NCI-H2171 (cell line): Measurements from ENCODE around the gene BMERB1.
"Not testable (repeated sequence)": the region's sequence is repeated elsewhere in the genome, so short reads cannot be mapped to it uniquely, and the experiment has no call there.

Source experiments
- DNase-seq: peaks from one replicate; lab custom pipeline; 2025; lab: John Stamatoyannopoulos, UW

Gene BMERB1

DNA sequence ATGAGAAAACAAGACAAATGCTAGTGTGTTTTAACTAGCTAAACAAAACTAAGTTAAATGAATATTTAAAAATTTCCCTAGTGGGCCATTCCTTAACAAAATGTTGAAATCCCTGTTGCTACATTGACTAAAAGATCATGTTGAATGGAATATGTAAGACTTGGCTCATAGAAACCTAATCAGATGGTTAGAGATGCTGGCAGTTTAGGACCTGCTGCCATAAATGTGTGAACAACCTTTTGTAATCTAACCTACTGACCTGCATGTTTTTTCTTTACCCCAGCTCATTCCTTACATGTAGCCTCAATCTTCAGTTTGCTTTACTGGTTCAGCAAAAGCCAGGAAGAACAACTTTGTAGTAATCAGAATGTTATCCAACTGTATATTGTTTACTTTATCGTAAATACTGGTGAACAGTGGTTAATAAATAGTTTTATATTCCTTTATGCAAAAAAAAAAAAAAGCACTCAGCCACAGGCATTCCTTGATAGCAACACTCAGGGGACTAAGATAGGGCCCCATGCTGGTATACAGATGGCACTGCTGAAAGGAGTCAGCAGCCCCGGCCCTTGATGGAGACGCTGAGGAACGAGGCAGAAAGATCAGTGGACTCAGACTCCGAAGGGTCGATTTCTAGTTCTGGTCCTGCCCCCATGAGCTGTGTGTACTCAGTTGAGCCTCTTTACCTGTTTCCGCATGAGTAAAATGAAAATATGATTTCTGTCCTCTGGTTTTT is 130.4 kb downstream of the BMERB1 start:
- no peak for DNase-seq

DNA sequence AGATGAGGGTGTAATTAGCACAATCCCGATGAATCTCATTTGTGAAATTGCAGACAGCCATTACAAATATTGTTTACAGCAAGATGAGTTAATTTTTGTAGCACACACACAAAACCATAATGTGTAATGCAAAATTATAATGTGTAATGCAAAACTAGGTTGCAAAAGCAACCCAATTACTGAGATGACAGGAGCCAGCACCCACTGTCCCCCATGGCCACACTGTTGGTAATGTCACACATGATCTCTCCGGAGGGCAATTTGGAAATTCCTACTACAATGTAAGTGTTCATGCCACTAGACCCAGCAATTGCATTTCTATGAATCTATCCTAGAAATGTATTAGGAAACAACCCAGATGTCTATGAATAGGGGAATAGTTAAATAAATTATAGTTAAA is 131.7 kb downstream of the BMERB1 start:
- no peak for DNase-seq

DNA sequence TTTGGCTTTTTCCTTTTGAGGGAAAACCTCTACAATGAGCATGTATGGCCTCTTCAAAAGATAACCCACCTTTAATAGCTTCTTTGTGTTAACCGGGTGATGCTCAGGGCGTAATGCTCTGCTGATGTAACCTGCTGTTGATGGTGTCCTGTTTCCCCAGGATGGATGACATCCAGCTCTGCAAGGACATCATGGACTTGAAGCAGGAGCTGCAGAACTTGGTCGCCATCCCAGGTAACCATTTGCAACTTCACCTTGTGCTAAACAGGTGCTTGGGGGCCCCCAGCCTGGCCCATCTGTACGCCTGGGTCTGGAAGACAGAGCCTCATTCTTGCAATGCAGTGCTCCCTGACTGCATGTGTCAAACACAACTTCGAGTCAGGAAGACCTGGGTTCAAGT is 133.4 kb downstream of the BMERB1 start:
- no peak for DNase-seq

DNA sequence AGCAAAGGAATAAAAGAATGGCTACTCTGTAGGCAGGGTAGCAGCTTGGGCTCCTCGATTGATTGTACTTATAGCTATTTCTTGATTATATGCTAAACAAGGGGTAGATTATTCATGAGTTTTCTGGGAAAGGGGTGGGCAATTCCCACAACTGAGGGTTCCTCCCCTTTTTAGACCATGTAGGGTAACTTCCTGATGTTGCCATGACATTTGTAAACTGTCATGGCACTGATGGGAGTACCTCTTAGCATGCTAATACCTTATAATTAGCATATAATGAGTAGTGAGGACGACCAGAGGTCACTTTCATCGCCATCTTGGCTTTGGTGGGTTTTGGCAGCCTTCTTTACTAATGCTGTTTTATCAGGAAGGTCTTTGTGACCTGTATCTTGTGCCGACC is 136.3 kb downstream of the BMERB1 start:
- not testable (repeated sequence) for DNase-seq

DNA sequence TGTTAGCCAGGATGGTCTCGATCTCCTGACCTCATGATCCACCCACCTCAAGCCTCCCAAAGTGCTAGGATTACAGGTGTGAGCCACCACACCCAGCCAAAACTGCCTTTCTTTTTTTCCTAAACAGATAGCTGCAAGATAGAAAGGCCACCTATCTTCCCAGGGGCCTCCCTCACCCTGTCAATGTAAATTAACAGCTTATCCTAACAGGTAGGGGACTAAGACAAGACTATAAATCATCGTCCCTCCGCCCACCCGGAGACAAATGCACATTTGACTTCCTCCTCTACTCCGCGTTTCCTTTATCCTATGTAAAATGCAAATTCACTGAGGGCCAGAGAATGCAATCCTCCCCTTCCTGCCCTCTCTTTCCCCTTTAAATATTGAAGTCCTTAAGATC is 137.2 kb downstream of the BMERB1 start:
- no peak for DNase-seq

DNA sequence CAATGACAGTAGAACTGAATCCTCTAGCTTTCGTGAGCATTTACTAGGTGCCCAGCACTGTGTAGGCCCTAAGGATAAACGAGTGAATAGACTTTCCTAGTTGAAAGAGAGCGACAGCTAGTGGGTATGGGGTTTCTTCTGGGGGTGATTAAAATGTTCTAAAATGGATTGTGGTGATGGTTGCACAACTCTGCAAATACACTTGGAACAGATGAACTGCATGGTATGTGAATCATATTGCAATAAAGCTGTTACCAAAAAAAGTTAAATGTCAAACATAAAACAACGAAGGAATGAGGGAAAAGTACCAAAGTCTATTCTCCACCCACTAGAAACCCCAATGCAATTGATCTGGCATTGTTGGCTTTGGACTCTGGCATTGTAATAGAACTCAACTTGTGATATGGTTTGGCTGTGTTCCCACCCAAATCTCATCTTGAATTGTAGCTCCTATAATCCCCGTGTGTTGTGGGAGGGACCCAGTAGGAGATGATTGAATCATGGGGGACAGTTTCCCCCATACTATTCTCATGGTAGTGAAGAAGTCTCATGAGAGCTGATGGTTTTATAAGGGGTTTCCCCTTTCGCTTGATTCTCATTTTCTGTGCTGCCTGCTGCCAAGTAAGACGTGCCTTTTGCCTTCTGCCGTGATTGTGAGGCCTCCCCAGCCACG is 138.1 kb downstream of the BMERB1 start:
- DNase-seq: no peak

DNA sequence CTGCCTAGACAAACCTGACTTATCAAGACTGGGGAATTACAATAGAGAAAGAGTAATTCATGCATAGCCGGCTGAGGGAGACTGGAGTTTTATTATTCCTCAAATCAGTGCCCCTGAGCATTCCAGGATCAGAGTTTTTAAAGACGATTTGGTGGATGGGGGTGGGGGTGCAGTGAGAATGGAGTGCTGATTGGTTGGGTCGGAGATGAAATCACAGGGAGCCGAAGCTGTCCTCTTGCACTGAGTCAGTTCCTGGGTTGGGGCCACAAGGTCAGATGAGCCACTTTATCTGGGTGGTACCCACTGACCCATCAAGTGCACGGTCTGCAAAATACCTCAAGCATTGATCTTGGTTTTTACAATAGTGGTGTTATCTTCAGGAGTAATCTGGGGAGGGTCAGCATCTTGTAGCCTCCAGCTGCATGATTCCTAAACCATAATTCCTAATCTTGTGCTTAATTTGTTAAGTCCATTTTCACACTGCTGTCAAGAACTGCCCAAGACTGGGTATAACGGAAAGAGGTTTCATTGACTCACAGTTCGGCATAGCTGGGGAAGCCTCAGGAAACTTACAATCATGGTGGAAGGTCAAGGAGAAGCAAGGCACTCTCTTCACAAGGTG is 139.0 kb downstream of the BMERB1 start:
- no peak for DNase-seq

DNA sequence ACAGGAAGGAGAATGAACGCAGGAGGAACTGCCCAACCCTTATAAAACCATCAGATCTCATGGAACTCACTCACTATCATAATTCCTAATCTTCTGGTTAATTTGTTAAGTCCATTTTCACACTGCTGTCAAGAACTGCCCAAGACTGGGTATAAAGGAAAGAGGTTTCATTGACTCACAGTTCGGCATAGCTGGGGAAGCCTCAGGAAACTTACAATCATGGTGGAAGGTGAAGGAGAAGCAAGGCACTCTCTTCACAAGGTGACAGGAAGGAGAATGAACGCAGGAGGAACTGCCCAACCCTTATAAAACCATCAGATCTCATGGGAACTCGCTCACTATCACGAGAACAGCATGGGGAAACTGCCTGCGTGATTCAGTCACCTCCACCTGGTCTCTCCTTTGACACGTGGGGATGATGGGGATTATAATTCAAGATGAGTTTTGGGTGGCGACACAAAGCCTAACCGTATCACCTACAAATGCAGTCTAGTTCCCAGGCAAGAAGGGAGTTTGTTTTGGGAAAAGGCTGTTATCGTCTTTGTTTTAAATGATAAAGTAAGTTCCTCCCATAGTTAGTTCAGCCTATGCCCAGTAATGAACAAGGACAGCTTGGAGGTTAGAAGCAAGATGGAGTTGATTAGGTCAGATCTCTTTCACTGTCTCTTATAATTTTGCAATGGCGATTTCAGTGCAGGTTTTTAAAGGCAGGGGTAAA is 139.7 kb downstream of the BMERB1 start:
- DNase-seq: not testable (repeated sequence)

DNA sequence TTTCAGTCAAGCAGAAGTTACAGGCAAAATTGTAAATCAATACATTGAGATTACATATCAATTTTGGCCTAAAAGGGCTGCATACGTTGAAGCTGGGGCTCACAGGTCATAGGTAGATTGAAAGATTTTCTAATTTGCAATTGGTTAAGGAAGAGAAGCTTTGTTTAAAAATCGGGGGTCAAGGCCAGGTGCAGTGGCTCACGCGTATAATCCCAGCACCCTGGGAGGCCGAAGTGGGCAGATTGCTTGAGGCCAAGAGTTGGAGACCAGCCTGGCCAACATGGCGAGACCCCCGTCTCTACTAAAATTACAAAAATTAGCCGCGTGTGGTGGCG is 140.2 kb downstream of the BMERB1 start:
- no peak for DNase-seq

DNA sequence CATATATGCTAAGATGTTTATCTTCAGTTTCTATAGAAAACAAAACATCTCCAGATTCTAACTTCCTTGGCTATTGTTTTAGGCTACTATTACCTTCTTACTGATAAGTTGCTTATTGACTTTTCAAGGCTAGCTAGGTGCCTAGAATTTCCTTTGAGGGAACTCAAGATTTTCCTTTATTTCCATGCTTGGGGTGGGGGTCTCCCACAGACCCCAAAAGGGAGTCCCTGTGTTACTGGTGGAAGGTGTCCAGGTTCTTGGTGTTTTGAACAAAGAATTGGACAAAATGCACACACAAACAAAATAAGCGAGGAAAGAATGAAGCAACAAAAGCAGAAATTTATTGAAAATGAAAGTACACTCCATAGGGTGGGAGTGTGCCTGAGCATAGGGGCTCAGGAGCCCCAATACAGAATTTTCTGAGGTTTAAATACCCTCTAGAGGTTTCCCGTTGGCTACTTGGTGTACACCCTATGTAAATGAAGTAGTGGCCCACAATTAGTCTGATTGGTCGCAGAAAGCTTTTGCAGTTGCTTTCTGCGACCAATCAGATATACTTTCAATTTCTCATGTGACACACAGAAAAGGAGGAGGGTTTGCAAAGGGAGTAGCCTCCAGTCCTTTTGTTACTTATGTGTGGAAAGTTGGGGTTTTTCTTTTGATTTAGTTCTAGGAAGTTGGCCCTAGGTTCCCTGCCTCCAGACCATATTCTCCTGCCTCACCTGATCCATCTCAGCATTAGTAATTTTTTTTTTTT is 141.1 kb downstream of the BMERB1 start:
- DNase-seq: no peak

DNA sequence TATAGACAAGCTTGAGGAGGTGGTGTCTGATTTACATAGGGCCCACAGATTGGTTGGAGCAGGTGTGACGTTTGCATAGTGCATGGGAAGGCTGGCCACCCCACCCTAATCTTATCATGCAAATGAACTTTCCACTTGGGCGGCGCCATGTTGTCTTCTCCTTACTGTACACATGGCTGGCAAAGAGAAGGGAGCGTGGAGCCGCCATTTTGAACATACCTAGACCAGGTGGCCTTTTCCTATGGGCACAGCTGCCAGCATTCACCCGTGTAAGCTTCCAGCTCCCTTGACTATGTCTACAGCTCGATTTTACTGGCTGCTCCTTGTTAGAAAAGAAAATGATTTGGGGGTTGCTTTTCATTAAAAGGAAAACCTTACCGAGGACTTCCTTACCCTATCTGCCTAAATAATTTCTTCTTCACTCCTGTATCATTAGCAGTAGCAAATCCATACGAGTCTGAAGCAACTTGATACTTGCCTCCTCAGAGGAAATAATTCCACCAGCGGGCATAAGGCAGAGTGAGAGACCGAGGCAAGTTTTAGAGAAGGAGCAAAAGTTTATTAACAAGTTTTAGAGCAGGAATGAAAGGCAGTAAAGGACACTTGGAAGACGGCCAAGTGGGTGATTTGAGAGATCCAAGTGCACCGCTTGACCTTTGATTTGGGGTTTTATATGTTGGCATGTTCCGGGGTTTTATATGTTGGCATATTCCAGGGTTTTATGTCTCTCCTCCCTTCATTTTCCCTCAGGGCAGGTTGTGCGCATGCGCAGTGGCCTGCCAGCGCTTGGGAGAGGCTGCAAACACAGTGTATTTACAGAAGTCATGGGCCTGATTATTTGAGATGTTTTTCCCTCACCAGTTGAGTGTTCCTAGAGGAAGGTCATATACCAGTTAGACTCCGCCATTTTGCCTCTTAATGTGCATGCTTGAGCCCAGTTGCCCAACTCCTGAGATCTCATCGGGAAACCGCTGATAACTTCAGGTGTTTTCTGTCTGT is 142.9 kb downstream of the BMERB1 start:
- DNase-seq: peak; percentile 28

DNA sequence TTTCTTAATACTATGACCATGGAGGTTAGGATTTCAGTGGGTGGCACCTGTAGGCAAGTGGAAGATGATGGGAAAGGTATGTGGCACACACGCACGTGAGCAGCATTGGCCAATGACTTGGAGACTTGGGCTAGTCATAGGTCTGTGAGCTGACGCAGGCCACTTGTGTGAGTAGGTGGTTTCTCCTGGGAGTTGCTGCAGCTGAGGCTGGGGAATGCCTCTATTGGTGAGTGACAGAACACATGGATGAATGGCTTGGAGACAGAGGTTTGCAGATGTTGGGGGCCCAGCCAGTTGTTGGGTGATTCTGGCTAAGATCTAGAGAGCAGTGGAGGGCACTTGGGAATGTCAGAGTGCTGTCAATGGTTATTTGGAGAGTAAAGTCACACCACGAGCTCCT is 144.4 kb downstream of the BMERB1 start:
- DNase-seq: no peak

DNA sequence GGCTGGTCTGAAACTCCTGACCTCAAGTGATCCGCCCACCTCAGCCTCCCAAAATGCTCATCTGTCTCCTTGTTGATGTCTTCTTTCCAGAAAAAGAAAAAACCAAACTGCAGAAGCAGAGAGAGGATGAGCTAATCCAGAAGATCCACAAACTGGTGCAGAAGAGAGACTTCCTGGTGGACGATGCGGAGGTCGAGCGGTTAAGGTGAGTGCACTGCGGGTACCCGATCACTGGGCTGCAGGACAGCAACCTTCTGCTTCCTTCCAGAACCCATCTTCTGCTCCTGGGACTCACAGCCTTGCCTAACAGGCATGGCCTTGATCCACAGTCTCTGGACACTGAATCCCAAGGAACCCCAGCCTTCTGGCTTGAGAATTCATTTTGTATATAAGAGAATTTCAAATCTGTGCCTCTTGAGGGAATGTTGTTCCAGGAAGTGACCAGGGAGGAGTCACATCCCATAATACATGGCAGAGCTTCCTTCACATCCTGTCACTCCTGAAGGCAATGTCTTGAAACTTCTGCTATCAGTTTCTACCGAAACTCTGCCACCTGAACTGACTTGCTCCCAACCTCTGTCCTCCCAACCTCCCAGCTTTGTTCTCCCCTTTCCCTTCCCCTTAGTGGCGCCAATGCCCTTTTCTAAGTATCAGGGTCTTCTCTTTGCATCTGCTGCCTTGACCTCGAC is 146.9 kb downstream of the BMERB1 start:
- no peak for DNase-seq

DNA sequence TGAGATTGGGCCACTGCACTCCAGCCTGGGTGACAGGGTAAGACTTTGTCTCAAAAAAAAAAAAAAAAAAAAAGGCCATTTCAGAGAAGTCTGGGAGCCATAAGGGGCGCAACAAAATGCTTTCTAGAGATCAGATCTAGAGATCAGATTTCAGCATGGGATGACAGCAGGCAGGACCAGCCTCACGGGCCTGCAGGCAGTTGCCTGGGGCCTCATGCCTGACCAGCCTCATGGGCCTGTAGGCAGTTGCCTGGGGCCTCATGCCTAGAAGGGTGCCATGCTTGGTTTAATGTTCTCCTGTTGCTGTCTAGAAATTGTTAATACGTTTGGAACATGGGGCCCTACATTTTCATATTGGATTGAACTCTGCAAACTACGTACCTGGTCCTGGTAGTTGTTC is 149.1 kb downstream of the BMERB1 start:
- DNase-seq: peak; percentile 41

DNA sequence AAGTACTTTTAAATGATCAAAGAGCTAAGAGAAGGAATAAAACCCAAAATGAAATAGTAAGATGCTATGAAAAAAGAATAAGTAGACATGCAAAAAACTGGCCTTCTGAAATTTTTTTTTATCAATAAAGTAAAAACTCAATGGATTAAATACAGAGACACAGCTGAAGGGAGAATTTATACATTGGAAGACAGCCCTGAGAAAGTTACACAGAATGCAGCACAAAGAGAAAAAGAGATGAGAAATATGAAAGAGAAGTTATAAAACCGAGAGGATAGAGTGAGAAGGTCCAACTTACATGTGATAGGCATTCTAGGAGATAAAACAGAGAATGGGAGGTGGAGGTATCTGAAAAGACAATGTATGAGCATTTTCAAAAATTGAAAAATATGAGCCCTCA is 151.6 kb downstream of the BMERB1 start:
- DNase-seq: no peak

DNA sequence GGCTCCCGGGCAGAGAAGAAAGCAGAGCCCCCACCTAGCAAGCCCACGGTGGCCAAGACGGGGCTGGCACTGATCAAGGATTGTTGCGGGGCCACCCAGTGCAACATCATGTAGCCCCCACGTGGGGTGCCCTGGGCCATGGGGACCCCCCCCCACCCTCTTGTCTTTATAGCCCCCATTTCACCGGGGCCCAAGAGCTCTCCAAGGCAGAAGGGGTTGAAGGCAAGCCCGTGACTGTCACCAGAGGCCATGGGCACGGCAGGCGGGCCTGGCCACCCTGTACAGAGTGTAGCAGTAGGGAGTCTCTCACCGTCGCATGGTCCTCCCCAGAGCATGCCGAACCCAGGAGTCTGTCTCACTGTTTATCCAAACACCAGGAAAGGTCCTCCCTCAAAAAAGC is 152.3 kb downstream of the BMERB1 start:
- DNase-seq: no peak

DNA sequence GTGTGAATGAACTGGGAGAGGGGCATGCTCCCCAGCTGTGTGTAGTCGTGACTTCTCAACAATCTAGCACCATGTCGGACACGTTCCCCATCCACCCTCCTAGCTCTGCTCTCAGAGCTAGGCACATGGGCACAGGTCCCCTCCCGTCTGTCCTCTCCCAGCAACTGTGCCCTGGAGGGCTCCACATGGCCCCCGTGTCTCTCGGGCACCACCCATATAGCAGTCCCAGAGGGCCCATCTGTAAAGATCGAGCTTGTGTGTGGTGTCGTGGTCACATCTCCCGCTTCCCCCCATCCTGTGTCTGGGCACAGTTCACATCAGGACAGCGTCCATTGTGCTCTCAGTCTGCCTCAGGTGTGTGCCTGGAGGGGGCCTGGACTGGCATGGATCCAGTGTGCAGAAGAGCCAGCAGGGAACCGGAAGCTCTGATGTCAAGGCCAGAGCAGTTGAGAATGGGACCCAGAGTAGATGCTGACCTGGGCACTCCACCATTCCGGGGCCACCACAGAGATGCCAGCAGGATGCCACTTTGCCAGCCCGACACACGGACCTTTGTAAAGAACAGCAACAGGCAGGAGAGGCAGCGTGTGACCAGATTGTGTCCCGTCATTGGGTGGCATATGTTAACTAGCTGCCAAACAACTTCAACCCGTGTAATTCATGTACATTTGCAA is 152.9 kb downstream of the BMERB1 start:
- no peak for DNase-seq

DNA sequence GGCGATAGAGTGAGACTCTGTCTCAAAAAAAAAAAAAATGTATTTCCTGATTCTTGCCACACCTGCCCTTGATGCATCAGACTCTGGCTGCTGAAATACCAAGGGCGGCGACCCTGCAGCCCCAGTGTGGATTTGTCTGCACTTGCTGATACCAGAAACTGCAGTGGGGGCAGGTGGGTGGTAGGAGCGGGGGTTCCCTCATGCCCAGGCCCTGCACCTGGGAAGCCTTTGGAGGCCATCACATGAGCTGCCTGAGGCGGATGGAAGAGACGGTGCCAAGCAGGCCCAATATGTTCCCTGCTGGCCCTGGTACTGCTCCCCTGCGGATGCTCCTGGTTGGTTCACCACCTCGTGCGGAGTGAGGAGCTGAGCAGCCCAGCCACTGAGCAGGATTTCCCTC is 157.9 kb downstream of the BMERB1 start:
- DNase-seq: no peak

DNA sequence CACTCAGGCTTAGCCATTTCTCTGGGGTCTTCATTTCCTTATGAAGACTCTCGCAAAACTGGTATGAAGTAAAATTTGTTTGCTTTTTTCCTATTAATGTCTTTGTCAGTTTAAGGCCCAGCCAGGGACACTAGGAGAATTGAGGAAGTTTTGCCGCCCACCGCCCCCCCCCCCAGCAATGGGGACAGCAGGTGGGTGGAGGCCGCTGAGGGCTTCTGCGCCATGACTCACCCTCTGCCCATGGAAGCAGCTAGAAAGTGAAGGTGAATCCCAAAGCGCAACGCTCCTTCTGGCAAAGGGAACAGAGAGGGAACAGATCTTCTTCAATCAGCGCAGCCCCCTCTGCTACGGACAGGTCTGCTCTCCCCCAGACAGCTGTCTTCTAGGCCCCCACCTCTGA is 158.8 kb downstream of the BMERB1 start:
- no peak for DNase-seq
